ENCODE results near the gene FOXP1. TPM values are rescaled to one million over a fixed set of nuclear protein-coding genes. Genes with fewer than 3 reads are reported as not detected.

FOXP1 gene
- total and polyA plus RNA-seq, 2 of the 8 experiments (the other 6 are each of a cell fraction or from before 2014, with no cell fraction given) = 13.9 to 25.4 TPM

- FAIRE-seq = no peak
Measured at GRCh38 chr3:71217640-71218222, 365.8 kb downstream of the FOXP1 start.

More at GRCh38 chr3:71217640-71218222, 365.8 kb downstream of the FOXP1 start:
- no peaks in the 10 kb centered on the region for H3K9me3 ChIP-seq (ENCODE audit: insufficient read depth in 2 of 2, low read depth in 1 of 2, low read length in 1 of 2)
- no peak overlapping the region for H4K5ac ChIP-seq (ENCODE audit: insufficient read length, low read depth, low read length)
- H2AFZ ChIP-seq (ENCODE audit: low read length) = no peak overlapping the region
- no peak overlapping the region for H3K14ac ChIP-seq (ENCODE audit: insufficient read length)
- ChIA-PET CTCF (ENCODE audit: partially characterized antibody) (no interaction called here), POLR2A (ENCODE audit: partially characterized antibody) (interaction anchor here (1.1 kb wide), 1 partner anchor 12 kb away, joined by 3 read pairs; no protein-coding TSS in a partner anchor)
- H2BK5ac ChIP-seq (ENCODE audit: low read depth, low read length) = no peak overlapping the region
- no peak for TF ChIP-seq KDM1A (IDR thresholded peaks at IDR 0.05; ENCODE audit: borderline replicate concordance, low read length)
- TF ChIP-seq GABPA (IDR thresholded peaks at IDR 0.05; ENCODE audit: borderline replicate concordance, insufficient read depth, low read length) = no peak
- TF ChIP-seq, protein P1, sequence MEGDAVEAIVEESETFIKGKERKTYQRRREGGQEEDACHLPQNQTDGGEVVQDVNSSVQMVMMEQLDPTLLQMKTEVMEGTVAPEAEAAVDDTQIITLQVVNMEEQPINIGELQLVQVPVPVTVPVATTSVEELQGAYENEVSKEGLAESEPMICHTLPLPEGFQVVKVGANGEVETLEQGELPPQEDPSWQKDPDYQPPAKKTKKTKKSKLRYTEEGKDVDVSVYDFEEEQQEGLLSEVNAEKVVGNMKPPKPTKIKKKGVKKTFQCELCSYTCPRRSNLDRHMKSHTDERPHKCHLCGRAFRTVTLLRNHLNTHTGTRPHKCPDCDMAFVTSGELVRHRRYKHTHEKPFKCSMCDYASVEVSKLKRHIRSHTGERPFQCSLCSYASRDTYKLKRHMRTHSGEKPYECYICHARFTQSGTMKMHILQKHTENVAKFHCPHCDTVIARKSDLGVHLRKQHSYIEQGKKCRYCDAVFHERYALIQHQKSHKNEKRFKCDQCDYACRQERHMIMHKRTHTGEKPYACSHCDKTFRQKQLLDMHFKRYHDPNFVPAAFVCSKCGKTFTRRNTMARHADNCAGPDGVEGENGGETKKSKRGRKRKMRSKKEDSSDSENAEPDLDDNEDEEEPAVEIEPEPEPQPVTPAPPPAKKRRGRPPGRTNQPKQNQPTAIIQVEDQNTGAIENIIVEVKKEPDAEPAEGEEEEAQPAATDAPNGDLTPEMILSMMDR (IDR thresholded peaks at IDR 0.05; ENCODE audit: control extremely low read depth in 1 of 3, insufficient read depth in 1 of 3, low read depth in 1 of 3, low read length in 3 of 3) = no peak
- TF ChIP-seq SIX5 (IDR thresholded peaks at IDR 0.05; ENCODE audit: low read depth, low read length) = no peak
- no peak for TF ChIP-seq FOSL1 (IDR thresholded peaks at IDR 0.05; ENCODE audit: insufficient read depth, low read depth, low read length)
- TF ChIP-seq SP4 (IDR thresholded peaks at IDR 0.05; ENCODE audit: low read length) = no peak
- H4K20me1 ChIP-seq (replicated peaks in 1 of 2; ENCODE audit: control insufficient read depth in 1 of 2, insufficient read depth in 2 of 2, low read length in 2 of 2) = peaks cover 0 to 6% of the 10 kb centered on the region in 2 experiments
- no peak overlapping the region for H2BK12ac ChIP-seq (ENCODE audit: low read depth, low read length)
- no peak overlapping the region for H4K91ac ChIP-seq (replicated peaks; ENCODE audit: insufficient read length, low read length)
- H2AK5ac ChIP-seq (ENCODE audit: low read depth, low read length) = no peak overlapping the region
- H2BK15ac ChIP-seq (ENCODE audit: low read length) = no peak overlapping the region
- peaks cover 0 to 16% (median 7%) of the 10 kb centered on the region in 4 experiments; a peak in 4 of 7 replicates for H3K4me1 ChIP-seq (replicated peaks in 1 of 4; ENCODE audit: control insufficient read depth in 3 of 4, insufficient read depth in 4 of 4, low read length in 3 of 4)
- no peak overlapping the region for H2BK20ac ChIP-seq (ENCODE audit: low read length)
- no peak overlapping the region for H3K18ac ChIP-seq (ENCODE audit: extremely low read depth, low read length)
- H3K4me2 ChIP-seq (ENCODE audit: insufficient read depth in 1 of 2, low read depth in 2 of 2, low read length in 2 of 2) = no peak overlapping the region
- DNase-seq (ENCODE audit: low read depth in 1 of 2, low spot score in 2 of 2) = no peak
- no peak overlapping the region for H3K56ac ChIP-seq (replicated peaks; ENCODE audit: insufficient read length, low read depth, low read length)
- H3K79me1 ChIP-seq (ENCODE audit: low read depth, low read length) = peaks cover 2% of the 10 kb centered on the region; the same call in 1 of the 2 replicates
- H3K23me2 ChIP-seq (ENCODE audit: low read depth, low read length) = no peaks in the 10 kb centered on the region
- H3K27me3 ChIP-seq (replicated peaks in 1 of 4; ENCODE audit: control insufficient read depth in 3 of 4, extremely low read depth in 1 of 4, insufficient read depth in 3 of 4, low read length in 3 of 4) = no peaks in the 10 kb centered on the region
- 86% methylated on average over 8 of the region's 8 CpGs; no CpG with 5 or more reads in 1 of the 2 experiments for WGBS, 2 experiments (ENCODE audit: extremely low coverage in 1 of 2, insufficient coverage in 1 of 2, insufficient read length in 1 of 2, insufficient replicate concordance in 2 of 2, low coverage in 1 of 2, low lambda C conversion rate in 2 of 2, missing lambda C conversion rate in 1 of 2)
- no peak overlapping the region for H4K8ac ChIP-seq (ENCODE audit: extremely low read depth, insufficient read depth, low read length)
- H3K23ac ChIP-seq (ENCODE audit: insufficient read length) = no peak overlapping the region
- no peak overlapping the region for H3K27ac ChIP-seq (ENCODE audit: low read depth, low read length)
- H3K4ac ChIP-seq (replicated peaks; ENCODE audit: insufficient read length, low read depth, low read length) = no peak overlapping the region
- no peak overlapping the region for H2BK120ac ChIP-seq (replicated peaks; ENCODE audit: low read depth, low read length)
- no peaks in the 10 kb centered on the region for H3K36me3 ChIP-seq (ENCODE audit: control insufficient read depth in 2 of 4, insufficient read depth in 4 of 4, low read length in 3 of 4)
- no peak overlapping the region for H3K4me3 ChIP-seq (ENCODE audit: extremely low read depth in 1 of 4, insufficient read depth in 2 of 4, low read depth in 3 of 4, low read length in 4 of 4)
- 0 out of 4 replicates have a peak, but pooled peaks cover 0 to 3% of the 10 kb centered on the region in 2 experiments for H3K79me2 ChIP-seq (ENCODE audit: control insufficient read depth in 1 of 2, insufficient read depth in 2 of 2, low read length in 2 of 2)
- H3K9ac ChIP-seq (replicated peaks in 1 of 4; ENCODE audit: extremely low read depth in 1 of 4, low read depth in 3 of 4, low read length in 3 of 4) = no peak overlapping the region; a peak in 1 of 7 replicates

Measured in H1 (cell line).